HS-5 (cell line): ENCODE results near the gene WDSUB1.

Experiments
- DNase-seq: peaks from one replicate; pipeline ENCODE4 v3.0.0-alpha.2; 2012; ENCODE audit warnings: low read depth

WDSUB1 gene

DNA sequence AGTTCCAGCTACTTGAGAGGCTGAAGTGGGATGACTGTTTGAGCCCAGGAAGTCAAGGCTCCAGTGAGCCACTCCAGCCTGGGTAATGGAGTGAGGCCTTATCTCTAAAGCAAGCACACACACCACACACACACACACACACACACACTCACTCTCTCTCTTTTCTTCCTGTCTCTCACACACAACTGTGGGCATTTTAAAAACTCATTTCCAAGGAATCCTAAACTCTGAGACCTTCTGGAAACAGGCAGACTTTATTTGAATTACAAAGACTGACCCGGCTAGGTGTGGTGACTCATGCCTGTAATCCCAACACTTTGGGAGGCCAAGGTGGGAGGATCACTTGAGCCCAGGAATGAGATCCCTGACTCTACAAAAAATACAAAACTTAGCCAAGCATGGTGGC is 21.3 kb downstream of the WDSUB1 start:
- DNase-seq, result no peak

DNA sequence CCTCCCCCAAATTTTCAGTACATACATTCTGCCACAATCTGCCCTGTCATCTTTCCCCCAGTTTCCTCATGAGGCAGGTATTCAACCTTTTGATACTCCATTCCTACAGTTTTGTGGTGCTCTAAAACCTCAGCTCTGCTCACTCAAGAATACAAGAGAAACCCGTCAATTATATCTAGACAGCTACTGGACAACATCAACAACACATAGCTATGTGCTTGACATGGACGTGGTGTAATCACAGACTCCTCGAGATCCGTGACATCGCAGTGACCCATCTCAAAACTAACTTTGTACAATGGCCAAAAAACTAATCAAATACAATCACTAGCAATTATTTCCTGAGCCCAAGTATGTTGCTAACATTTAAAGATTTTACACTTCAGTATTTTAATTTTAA is 23.6 kb downstream of the WDSUB1 start:
- no peak for DNase-seq

DNA sequence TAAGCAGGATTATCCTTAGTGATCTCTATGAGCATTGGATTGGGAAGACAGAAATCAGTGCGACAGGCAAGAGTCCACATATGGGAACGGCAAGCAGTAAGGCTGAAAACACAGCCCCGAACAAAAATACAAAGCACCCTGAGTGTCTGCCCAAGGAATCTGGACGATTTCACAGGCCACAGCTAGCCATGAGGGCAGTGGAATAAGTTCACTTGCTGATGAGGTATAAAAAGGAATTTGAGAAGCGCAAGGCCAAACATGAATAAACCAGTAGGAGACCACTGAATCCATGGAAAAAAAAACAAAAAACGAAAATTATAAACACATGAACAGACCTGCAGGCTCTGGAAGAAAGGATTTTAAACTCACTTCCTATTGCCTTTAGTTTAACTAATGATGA is 24.3 kb downstream of the WDSUB1 start:
- no peak for DNase-seq

DNA sequence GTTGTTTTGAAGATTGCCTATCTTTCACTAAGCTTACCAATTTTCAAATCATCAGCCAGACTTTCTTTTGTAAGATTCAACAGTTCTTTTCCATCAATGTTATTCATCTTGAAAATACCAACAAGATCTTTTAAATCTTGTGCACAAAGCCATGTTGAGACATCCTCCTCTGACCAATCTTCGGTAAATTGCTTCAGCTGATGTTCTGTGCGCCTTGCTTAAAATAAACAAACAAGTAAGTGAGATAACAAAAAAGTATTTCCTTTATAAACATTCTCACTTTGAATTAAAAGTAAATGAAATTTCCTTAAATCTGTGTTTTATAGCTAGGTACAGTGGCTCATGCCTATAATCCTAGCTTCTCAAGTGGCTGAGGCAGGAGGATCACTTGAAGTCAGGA is 30.3 kb downstream of the WDSUB1 start:
- no peak for DNase-seq

DNA sequence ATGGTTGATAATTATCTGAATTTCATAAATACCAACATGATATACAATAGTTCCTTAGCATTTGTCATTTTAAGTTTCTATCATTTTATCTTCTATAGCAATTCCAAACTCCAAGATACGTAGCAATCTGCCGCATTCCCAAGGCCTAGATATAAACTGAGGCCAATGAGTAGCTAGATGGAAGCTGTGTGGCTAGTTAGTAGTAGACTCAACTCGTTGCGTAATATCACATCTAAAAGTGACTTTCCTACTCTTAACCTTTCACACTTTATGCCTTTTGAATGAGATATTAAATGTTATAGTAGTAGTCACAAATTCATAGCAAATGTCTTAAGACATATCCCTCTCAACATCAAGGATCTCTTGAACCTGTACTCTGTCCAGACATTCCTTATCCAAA is 33.6 kb downstream of the WDSUB1 start:
- no peak for DNase-seq

GRCh38 chr2:159251296-159252173 is 35.0 kb downstream of the WDSUB1 start:
- DNase-seq, result no peak

GRCh38 chr2:159249990-159250715 is 36.4 kb downstream of the WDSUB1 start:
- peak; percentile 81 for DNase-seq

DNA sequence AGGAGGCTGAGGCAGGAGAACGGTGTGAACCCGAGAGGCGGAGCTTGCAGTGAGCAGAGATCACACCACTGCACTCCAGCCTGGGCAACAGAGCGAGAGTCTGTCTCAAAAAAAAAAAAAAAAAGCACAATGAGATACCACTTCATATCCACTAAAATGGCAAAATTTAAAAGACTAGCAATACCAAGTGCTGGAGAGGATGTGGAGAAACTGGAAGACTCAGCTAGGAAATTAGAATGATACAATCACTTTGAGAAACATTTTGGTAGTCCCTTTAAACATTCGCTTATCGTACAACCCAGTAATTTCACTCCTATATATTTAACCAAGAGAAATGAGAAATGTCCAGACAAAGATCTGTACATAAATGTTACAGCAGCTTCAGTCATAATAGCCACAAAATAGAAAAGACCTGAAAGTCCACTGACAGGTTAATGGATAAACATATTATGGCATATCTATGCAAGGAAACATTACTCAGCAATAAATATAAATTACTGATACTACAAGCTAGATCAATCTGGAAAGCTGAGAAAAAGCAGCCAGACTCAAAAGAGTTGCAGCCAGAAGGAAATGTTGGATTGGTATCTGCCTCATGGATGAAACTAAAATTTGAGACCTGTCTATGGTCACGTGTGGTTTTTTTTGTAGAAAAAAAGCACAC is 40.0 kb downstream of the WDSUB1 start:
- DNase-seq, result no peak

- DNase-seq, result peak; percentile 42
Observed at GRCh38 chr2:159243529-159243928, 43.0 kb downstream of the WDSUB1 start.

GRCh38 chr2:159234868-159235267 is 51.6 kb downstream of the WDSUB1 start:
- DNase-seq, result no peak

- DNase-seq, result no peak
Observed at GRCh38 chr2:159232456-159233170, 53.9 kb downstream of the WDSUB1 start.

- no peak for DNase-seq
Observed at GRCh38 chr2:159230145-159230877, 56.2 kb downstream of the WDSUB1 start.

GRCh38 chr2:159229476-159230144 is 56.9 kb downstream of the WDSUB1 start:
- no peak for DNase-seq

DNA sequence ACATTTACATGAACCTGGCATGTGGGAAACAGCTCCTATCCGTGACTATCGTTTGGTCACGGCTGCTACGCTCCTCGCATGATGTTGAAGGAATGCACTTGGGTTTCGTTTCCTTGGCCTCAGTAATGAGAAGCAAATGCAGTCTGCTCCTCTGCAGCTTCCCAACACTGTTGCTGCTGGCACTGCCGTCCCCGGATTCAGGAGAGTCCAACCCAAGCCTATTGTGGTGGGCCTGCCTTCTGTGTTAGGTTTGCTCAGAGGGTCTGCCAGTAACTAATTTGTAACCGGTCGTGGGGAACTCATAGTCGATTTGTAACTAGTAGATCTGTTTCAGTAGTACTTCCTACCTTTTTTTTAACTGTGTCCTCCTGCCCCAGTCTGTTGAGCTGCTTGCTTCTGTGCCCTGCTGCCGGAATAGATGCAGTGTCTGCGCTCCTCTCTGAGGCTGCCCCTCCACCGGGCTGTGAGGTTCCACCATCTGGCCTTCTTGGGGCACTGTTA is 58.4 kb downstream of the WDSUB1 start:
- DNase-seq, result no peak

- no peak for DNase-seq
Observed at GRCh38 chr2:159227467-159227866, 59.0 kb downstream of the WDSUB1 start.

- DNase-seq, result no peak
Observed at GRCh38 chr2:159226608-159227385, 59.7 kb downstream of the WDSUB1 start.

DNA sequence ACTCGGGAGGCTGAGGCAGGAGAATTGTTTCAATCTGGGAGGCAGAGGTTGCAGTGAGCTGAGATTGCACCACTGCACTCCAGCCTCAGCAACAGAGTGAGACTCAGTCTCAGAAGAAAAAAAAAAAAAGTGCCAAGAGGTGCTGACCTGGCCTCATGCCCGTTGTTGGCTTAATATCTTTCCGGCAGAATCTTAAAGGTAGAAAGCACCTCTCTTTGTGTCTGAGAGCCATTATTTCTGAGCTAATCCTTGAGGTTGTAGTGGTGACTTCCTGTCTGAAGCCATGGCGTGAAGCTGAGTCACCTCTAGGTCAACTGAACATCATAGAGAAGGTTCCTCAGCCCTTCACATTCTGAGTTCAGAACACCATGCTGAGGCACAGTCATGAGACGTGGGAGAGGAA is 60.4 kb downstream of the WDSUB1 start:
- DNase-seq, result no peak

GRCh38 chr2:159225025-159226016 is 61.2 kb downstream of the WDSUB1 start:
- no peak for DNase-seq
